OCI-LY7 (cell line): Measurements from ENCODE around the gene DZANK1.

Experiments used
- EZH2phosphoT487 ChIP-seq: fragments of 200-600 bp; sonication (generic); IDR thresholded peaks from 2 replicates; pipeline ENCODE4 v1.6.1; 2018; ENCODE audit warnings: low read depth, borderline replicate concordance, mild to moderate bottlenecking, mixed run types, antibody characterized with exemption, low read length, moderate library complexity, mixed read lengths
- TF ChIP-seq, protein P1 (sequence below): fragments of 200-600 bp; sonication (generic); conservative IDR thresholded peaks from 2 replicates; pipeline ENCODE4 v1.5.1; 2014; ENCODE audit warnings: mild to moderate bottlenecking, antibody characterized with exemption, low read length, moderate library complexity, mixed read lengths

GRCh38 chr20:18401305-18401704 is 65.5 kb downstream of the DZANK1 start:
- TF ChIP-seq, protein P1, sequence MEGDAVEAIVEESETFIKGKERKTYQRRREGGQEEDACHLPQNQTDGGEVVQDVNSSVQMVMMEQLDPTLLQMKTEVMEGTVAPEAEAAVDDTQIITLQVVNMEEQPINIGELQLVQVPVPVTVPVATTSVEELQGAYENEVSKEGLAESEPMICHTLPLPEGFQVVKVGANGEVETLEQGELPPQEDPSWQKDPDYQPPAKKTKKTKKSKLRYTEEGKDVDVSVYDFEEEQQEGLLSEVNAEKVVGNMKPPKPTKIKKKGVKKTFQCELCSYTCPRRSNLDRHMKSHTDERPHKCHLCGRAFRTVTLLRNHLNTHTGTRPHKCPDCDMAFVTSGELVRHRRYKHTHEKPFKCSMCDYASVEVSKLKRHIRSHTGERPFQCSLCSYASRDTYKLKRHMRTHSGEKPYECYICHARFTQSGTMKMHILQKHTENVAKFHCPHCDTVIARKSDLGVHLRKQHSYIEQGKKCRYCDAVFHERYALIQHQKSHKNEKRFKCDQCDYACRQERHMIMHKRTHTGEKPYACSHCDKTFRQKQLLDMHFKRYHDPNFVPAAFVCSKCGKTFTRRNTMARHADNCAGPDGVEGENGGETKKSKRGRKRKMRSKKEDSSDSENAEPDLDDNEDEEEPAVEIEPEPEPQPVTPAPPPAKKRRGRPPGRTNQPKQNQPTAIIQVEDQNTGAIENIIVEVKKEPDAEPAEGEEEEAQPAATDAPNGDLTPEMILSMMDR, result no peak
- no peak for TF ChIP-seq EZH2phosphoT487
